OCI-LY1 (cell line): ENCODE results near the gene ABLIM1.

ENCODE experiments used
- H2AFZ ChIP-seq: fragments of 200-600 bp; sonication (generic), shearing (Covaris generic); 2 replicates; pipeline ENCODE4 v1.6.0; 2014; ENCODE audit warnings: antibody characterized with exemption, mild to moderate bottlenecking, low read length
- H3F3A ChIP-seq: fragments of 200-600 bp; sonication (generic), shearing (Covaris generic); 2 replicates; pipeline ENCODE4 v1.6.0; 2014; ENCODE audit warnings: mild to moderate bottlenecking, antibody characterized with exemption, low read length, moderate library complexity; ENCODE audit not compliant: insufficient read depth
- H3K27ac ChIP-seq: fragments of 200-600 bp; sonication (generic); 2 replicates; pipeline ENCODE4 v1.5.1; 2014; ENCODE audit warnings: low read length, mixed run types, mild to moderate bottlenecking, low read depth; ENCODE audit not compliant: poor library complexity, severe bottlenecking
- H3K27me3 ChIP-seq: fragments of 200-600 bp; sonication (generic); 2 replicates; pipeline ENCODE4 v1.6.0; 2014; ENCODE audit warnings: antibody characterized with exemption, mild to moderate bottlenecking, low read length, moderate library complexity; ENCODE audit not compliant: insufficient read depth
- H3K36me3 ChIP-seq: fragments of 200-600 bp; sonication (generic); 2 replicates; pipeline ENCODE4 v1.6.1; 2014; ENCODE audit warnings: mild to moderate bottlenecking, antibody characterized with exemption, low read length, moderate library complexity, mixed read lengths; ENCODE audit not compliant: insufficient read depth
- H3K4me1 ChIP-seq: fragments of 200-600 bp; sonication (generic); 2 replicates; pipeline ENCODE4 v1.5.1; 2014; ENCODE audit warnings: mild to moderate bottlenecking, low read length, moderate library complexity; ENCODE audit not compliant: insufficient read depth, severe bottlenecking
- H3K4me2 ChIP-seq: fragments of 200-600 bp; sonication (generic), shearing (Covaris generic); 2 replicates; pipeline ENCODE4 v1.6.1; 2014; ENCODE audit warnings: low read length
- H3K4me3 ChIP-seq: fragments of 200-600 bp; sonication (generic); 2 replicates; pipeline ENCODE4 v1.5.1; 2014; ENCODE audit warnings: low read length, low read depth, mild to moderate bottlenecking, mixed read lengths; ENCODE audit not compliant: poor library complexity, severe bottlenecking
- H3K79me2 ChIP-seq: fragments of 200-600 bp; shearing (Covaris generic); 2 replicates; pipeline ENCODE4 v1.6.1; 2016; ENCODE audit warnings: mixed run types, low read length, mixed read lengths; ENCODE audit not compliant: insufficient read depth
- H3K9ac ChIP-seq: fragments of 200-600 bp; sonication (generic), shearing (Covaris generic); 2 replicates; pipeline ENCODE4 v1.6.1; 2014; ENCODE audit warnings: mild to moderate bottlenecking, low read length, mixed read lengths
- H3K9me2 ChIP-seq: fragments of 200-600 bp; sonication (generic), shearing (Covaris generic); 2 replicates; pipeline ENCODE4 v1.6.1; 2014; ENCODE audit warnings: low read depth, mild to moderate bottlenecking, low read length, mixed read lengths
- H3K9me3 ChIP-seq: fragments of 200-600 bp; shearing (Covaris generic); 2 replicates; pipeline ENCODE4 v1.6.1; 2014; ENCODE audit warnings: low read length, mixed read lengths
- H4K20me1 ChIP-seq: fragments of 200-600 bp; sonication (generic), shearing (Covaris generic); 2 replicates; pipeline ENCODE4 v1.6.0; 2016; ENCODE audit warnings: mild to moderate bottlenecking, low read length; ENCODE audit not compliant: insufficient read depth
- EZH2 ChIP-seq: fragments of 200-600 bp; sonication (generic), shearing (Covaris generic); IDR thresholded peaks from 2 replicates; pipeline ENCODE4 v1.8.0; 2017; ENCODE audit warnings: borderline replicate concordance, mixed run types, mild to moderate bottlenecking, antibody characterized with exemption, low read length, moderate library complexity, mixed read lengths
- TF ChIP-seq, protein P1 (sequence below): fragments of 200-600 bp; sonication (generic), shearing (Covaris generic); IDR thresholded peaks from 2 replicates; pipeline ENCODE4 v1.5.1; 2017; ENCODE audit warnings: mild to moderate bottlenecking, antibody characterized with exemption, low read length, moderate library complexity, mixed read lengths

ABLIM1 gene

GRCh38 chr10:114404171-114405010 is 253.7 kb downstream of the ABLIM1 start, which contains the start of gene AFAP1L2:
TSS of gene AFAP1L2 (minus strand) at chr10:114404502. CDS start at chr10:114404455, 47 bp downstream.
- H3K79me2 ChIP-seq: no peaks in the 10 kb centered on the region
- H3K27ac ChIP-seq: no peak within 1 kb of the TSS
- H3K4me2 ChIP-seq: no peak within 1 kb of the TSS
- no peak within 1 kb of the TSS for H3K9ac ChIP-seq
- H3K9me2 ChIP-seq: no peaks in the 10 kb centered on the region
- H3K36me3 ChIP-seq: no peaks in the 10 kb centered on the region
- no peak within 1 kb of the TSS for H2AFZ ChIP-seq
- no peaks in the 10 kb centered on the region for H3K9me3 ChIP-seq
- H3K4me3 ChIP-seq: no peak within 1 kb of the TSS
- no peaks in the 10 kb centered on the region for H4K20me1 ChIP-seq
- TF ChIP-seq, protein P1, sequence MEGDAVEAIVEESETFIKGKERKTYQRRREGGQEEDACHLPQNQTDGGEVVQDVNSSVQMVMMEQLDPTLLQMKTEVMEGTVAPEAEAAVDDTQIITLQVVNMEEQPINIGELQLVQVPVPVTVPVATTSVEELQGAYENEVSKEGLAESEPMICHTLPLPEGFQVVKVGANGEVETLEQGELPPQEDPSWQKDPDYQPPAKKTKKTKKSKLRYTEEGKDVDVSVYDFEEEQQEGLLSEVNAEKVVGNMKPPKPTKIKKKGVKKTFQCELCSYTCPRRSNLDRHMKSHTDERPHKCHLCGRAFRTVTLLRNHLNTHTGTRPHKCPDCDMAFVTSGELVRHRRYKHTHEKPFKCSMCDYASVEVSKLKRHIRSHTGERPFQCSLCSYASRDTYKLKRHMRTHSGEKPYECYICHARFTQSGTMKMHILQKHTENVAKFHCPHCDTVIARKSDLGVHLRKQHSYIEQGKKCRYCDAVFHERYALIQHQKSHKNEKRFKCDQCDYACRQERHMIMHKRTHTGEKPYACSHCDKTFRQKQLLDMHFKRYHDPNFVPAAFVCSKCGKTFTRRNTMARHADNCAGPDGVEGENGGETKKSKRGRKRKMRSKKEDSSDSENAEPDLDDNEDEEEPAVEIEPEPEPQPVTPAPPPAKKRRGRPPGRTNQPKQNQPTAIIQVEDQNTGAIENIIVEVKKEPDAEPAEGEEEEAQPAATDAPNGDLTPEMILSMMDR: no peak
- TF ChIP-seq EZH2: no peak
- H3K4me1 ChIP-seq: no peaks in the 10 kb centered on the region
- H3K27me3 ChIP-seq: 0 out of 2 replicates have a peak, but pooled peaks cover 3% of the 10 kb centered on the region
- no peaks in the 10 kb centered on the region for H3F3A ChIP-seq

GRCh38 chr10:114403541-114404161 is 254.4 kb downstream of the ABLIM1 start:
- Histone ChIP-seq H4K20me1 (no peaks in the 10 kb centered on the region), H3F3A (no peaks in the 10 kb centered on the region), H3K27me3 (0 out of 2 replicates have a peak, but pooled peaks cover 3% of the 10 kb centered on the region), H3K36me3 (no peaks in the 10 kb centered on the region), H3K4me3 (no peak overlapping the region), H3K4me2 (no peak overlapping the region), H3K4me1 (no peaks in the 10 kb centered on the region), H3K9me3 (no peaks in the 10 kb centered on the region), H3K27ac (no peak overlapping the region), H2AFZ (no peak overlapping the region), H3K9me2 (no peaks in the 10 kb centered on the region), H3K9ac (no peak overlapping the region), H3K79me2 (no peaks in the 10 kb centered on the region)
- TF ChIP-seq, protein P1: no peak
- no peak for TF ChIP-seq EZH2

GRCh38 chr10:114402871-114403540 is 255.1 kb downstream of the ABLIM1 start:
- no peaks in the 10 kb centered on the region for H3K9me3 ChIP-seq

More at GRCh38 chr10:114402871-114403540, 255.1 kb downstream of the ABLIM1 start:
- Histone ChIP-seq H3K4me2 (no peak overlapping the region), H3K36me3 (no peaks in the 10 kb centered on the region), H3K9me2 (no peaks in the 10 kb centered on the region), H3F3A (no peaks in the 10 kb centered on the region), H3K79me2 (no peaks in the 10 kb centered on the region), H2AFZ (no peak overlapping the region), H3K4me1 (no peaks in the 10 kb centered on the region), H4K20me1 (no peaks in the 10 kb centered on the region), H3K4me3 (no peak overlapping the region), H3K9ac (no peak overlapping the region), H3K27me3 (0 out of 2 replicates have a peak, but pooled peaks cover 3% of the 10 kb centered on the region), H3K27ac (no peak overlapping the region)
- TF ChIP-seq, protein P1: no peak
- TF ChIP-seq EZH2: no peak
